NCI-H82 treated with DMSO at 0.1 percent for 48 hours (cell line): ENCODE results near the gene NCOA6.

Source experiments
- DNase-seq: peaks from one replicate; lab custom pipeline; 2025; ENCODE audit not compliant: unreplicated experiment; lab: John Stamatoyannopoulos, UW

NCOA6 gene

GRCh38 chr20:34705397-34706301 lies 119.8 kb downstream of the NCOA6 start:
- DNase-seq, result peak; percentile 33

GRCh38 chr20:34705008-34705396 lies 120.4 kb downstream of the NCOA6 start:
- peak; percentile 99 for DNase-seq

- DNase-seq, result peak; percentile 42
These were observed 121.1 kb downstream of the NCOA6 start, which contains the start of gene TP53INP2 for GRCh38 chr20:34704177-34705007. TSS of gene TP53INP2 (plus strand) at chr20:34704344. CDS start at chr20:34708740, 4,396 bp downstream.

GRCh38 chr20:34703424-34704176 lies 121.9 kb downstream of the NCOA6 start:
- DNase-seq, result no peak

- no peak for DNase-seq
These were observed 122.4 kb downstream of the NCOA6 start for GRCh38 chr20:34703061-34703423.

GRCh38 chr20:34701405-34702085 lies 123.9 kb downstream of the NCOA6 start:
- peak; percentile 43 for DNase-seq

GRCh38 chr20:34693414-34693813 lies 132.0 kb downstream of the NCOA6 start:
- no peak for DNase-seq

- DNase-seq, result no peak
These were observed 133.6 kb downstream of the NCOA6 start for GRCh38 chr20:34691838-34692237.

GRCh38 chr20:34689486-34689885 lies 136.0 kb downstream of the NCOA6 start:
- no peak for DNase-seq

GRCh38 chr20:34683667-34684066 lies 141.8 kb downstream of the NCOA6 start:
- DNase-seq, result no peak

GRCh38 chr20:34680586-34681175 lies 144.8 kb downstream of the NCOA6 start:
- DNase-seq, result no peak

- peak; percentile 90 for DNase-seq
These were observed 148.6 kb downstream of the NCOA6 start, which contains the start of gene PIGU for GRCh38 chr20:34676642-34677373. TSS of gene PIGU (minus strand) at chr20:34677092. CDS start at chr20:34677085, 7 bp downstream.

- DNase-seq, result no peak
These were observed 149.3 kb downstream of the NCOA6 start for GRCh38 chr20:34675993-34676641.

GRCh38 chr20:34675561-34675960 lies 149.9 kb downstream of the NCOA6 start:
- DNase-seq, result no peak

- DNase-seq, result no peak
These were observed 152.0 kb downstream of the NCOA6 start for GRCh38 chr20:34673412-34673811.

- DNase-seq, result no peak
These were observed 156.4 kb downstream of the NCOA6 start for GRCh38 chr20:34669094-34669493.
